Measurements from ENCODE around the gene EIF4G3.

DNA sequence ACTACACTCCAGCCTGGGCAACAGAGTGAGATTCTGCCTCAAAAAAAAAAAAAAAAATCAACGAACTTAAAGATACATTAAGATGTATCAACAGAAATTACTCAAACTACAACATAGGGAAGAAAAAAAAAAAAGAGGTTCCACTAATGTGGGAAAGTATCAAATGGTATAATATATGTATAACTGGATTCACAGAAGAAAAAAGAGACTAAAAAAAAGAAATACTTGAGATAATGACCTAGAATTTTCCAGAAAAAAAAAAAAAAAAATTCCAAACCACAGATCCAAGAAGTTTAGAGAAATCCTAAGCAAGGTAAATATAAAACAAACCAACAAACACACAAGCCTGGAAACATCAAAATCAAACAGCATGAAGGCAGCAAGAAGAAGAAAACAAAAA is 45.5 kb downstream of the EIF4G3 start:
- TF ChIP-seq, protein P1, sequence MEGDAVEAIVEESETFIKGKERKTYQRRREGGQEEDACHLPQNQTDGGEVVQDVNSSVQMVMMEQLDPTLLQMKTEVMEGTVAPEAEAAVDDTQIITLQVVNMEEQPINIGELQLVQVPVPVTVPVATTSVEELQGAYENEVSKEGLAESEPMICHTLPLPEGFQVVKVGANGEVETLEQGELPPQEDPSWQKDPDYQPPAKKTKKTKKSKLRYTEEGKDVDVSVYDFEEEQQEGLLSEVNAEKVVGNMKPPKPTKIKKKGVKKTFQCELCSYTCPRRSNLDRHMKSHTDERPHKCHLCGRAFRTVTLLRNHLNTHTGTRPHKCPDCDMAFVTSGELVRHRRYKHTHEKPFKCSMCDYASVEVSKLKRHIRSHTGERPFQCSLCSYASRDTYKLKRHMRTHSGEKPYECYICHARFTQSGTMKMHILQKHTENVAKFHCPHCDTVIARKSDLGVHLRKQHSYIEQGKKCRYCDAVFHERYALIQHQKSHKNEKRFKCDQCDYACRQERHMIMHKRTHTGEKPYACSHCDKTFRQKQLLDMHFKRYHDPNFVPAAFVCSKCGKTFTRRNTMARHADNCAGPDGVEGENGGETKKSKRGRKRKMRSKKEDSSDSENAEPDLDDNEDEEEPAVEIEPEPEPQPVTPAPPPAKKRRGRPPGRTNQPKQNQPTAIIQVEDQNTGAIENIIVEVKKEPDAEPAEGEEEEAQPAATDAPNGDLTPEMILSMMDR (IDR thresholded peaks at IDR 0.05): no peak
- TF ChIP-seq POLR2A (IDR thresholded peaks at IDR 0.05): no peak
- no peak for TF ChIP-seq POLR2AphosphoS5 (IDR thresholded peaks at IDR 0.05)

All from gastroesophageal sphincter (tissue), 3 donors.